ENCODE data around the gene CD84.

GRCh38 chr1:160553778-160554177 lies 25.5 kb downstream of the CD84 start:
- TF ChIP-seq, protein P1, sequence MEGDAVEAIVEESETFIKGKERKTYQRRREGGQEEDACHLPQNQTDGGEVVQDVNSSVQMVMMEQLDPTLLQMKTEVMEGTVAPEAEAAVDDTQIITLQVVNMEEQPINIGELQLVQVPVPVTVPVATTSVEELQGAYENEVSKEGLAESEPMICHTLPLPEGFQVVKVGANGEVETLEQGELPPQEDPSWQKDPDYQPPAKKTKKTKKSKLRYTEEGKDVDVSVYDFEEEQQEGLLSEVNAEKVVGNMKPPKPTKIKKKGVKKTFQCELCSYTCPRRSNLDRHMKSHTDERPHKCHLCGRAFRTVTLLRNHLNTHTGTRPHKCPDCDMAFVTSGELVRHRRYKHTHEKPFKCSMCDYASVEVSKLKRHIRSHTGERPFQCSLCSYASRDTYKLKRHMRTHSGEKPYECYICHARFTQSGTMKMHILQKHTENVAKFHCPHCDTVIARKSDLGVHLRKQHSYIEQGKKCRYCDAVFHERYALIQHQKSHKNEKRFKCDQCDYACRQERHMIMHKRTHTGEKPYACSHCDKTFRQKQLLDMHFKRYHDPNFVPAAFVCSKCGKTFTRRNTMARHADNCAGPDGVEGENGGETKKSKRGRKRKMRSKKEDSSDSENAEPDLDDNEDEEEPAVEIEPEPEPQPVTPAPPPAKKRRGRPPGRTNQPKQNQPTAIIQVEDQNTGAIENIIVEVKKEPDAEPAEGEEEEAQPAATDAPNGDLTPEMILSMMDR (IDR thresholded peaks at IDR 0.05 in 4 of 5, conservative IDR thresholded peaks at IDR 0.05 in 1 of 5): no peak
- no peak for TF ChIP-seq POLR2A (IDR thresholded peaks at IDR 0.05)
